Jurkat, Clone E6-1 (cell line): Measurements from ENCODE around the gene GIMAP5. TPM values are rescaled to one million over a fixed set of nuclear protein-coding genes. Genes with fewer than 3 reads are reported as not detected.

ENCODE experiments used
- DNase-seq: peaks from one replicate; pipeline ENCODE4 v3.0.0-alpha.2; 2011; ENCODE audit warnings: low read depth, low spot score
- H3K4me3 ChIP-seq: 2 replicates; pipeline ENCODE4 v1.5.1; 2011; ENCODE audit warnings: mild to moderate bottlenecking, low read length, control low read depth, moderate library complexity
- polyA plus RNA-seq: library from polyadenylated mRNA; unstranded; fragments of >200 nt; gene quantifications from one replicate; pipeline ENCODE4 v1.2.1, GENCODE V29; 2012; ENCODE audit warnings: missing spikeins; ENCODE audit not compliant: insufficient read length, insufficient read depth

GIMAP5 gene
- 54.4 TPM for polyA plus RNA-seq

DNA sequence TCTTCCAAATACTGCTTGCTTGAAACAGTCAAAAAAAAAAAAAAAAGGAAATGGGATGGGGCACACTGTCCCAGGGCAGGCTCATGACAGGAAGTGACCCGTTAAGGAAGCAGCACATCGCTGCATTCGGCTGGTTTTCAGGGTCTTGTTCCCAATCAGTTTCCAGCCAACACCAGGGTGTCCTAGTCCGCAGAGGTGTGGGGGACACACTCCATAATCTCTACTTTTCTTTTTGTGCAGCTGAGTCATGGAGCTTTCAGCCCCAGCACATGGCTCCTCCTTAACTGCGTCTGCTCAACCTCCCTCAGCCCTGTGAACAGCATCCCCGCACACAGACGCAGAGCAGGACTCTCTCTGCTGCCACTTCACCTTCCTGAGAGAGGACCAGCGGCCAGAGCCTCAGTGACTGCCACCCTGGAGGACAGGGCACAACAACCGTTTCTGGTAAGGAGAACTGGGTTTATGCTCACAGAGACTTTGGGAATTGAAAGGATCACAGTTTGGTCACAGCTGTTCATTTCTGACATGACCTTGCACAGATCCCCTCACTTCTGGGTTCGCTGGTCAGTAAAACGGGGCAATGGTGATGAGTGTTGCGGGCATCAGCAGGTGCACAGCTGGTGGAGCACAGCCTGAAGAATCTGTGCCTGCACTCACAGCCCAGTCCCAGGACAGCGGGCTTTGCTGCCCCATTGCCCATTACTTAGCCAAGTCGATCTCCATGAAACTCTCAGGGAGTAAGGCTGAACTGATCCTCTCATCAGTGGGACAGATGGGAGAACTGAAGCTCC lies at the start of gene GIMAP5:
GIMAP5 (plus strand) TSS at position 154 of the 791 bp plus-strand sequence. CDS start 3,467 bp downstream, outside the sequence.
- DNase-seq: no peak
- peak within 1 kb of the TSS; percentile 86 for H3K4me3 ChIP-seq

GRCh38 chr7:150688630-150689029 lies 48.6 kb upstream of the GIMAP5 start:
- H3K4me3 ChIP-seq: no peak overlapping the region
- DNase-seq: no peak

DNA sequence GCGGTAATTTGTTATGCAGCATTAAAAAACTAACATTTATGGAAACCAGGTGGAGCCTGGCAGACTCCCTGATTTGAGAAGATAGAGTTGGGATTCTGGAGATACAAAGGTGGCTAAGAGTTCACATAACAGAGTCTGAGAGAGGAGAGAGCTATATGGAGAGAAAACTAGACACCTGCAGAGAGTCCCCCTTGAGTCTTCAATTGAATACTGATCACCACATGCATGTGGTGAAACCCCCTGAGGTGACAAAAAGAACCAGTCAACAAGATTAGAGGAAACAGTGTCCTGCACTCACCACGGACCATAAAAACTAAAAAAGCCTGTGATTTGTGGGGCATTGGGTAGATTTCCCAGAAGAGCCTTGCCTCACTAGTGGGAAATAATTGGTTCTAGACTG lies 41.6 kb upstream of the GIMAP5 start:
- no peak for DNase-seq

DNA sequence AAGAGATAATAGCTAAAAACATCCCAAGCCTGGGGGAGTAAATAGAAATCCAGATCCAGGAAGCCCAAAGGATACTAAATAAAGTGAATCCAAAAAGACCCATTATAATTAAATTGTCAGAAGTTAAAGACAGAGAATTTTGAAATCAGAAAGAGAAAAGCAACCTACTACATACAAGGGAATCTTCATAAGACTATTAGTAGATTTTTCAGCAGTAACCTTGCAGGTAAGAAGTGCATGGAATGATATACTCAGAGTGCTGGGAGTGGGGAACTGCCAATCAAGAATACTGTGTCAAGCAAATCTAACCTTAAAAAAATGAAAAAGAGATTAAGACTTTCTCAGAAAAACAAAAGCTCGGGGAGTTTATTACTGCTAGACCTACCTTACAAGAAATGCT lies 34.0 kb upstream of the GIMAP5 start:
- no peak overlapping the region for H3K4me3 ChIP-seq
- no peak for DNase-seq

More for the DNA sequence above, 41.6 kb upstream of the GIMAP5 start:
- no peak overlapping the region for H3K4me3 ChIP-seq

DNA sequence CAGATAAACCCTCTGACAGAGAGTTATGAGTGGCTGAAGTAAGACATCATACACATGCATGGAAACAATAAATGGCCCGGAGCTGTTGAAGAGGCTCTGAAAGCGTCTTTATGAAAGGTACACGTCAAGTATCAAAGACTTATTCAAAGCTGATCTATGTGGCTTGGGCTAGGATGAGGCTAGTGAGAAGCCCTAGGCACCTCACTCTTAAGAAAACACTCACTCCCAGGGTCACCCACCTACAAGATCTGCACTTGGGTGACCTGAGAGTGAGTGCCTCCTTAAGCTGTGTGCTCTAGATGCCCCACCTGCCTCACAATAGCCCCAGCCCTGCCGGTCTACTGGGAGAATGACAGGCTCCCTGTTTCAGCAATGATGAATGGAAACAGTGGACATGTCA lies 21.9 kb upstream of the GIMAP5 start:
- no peak for DNase-seq
- no peak overlapping the region for H3K4me3 ChIP-seq

DNA sequence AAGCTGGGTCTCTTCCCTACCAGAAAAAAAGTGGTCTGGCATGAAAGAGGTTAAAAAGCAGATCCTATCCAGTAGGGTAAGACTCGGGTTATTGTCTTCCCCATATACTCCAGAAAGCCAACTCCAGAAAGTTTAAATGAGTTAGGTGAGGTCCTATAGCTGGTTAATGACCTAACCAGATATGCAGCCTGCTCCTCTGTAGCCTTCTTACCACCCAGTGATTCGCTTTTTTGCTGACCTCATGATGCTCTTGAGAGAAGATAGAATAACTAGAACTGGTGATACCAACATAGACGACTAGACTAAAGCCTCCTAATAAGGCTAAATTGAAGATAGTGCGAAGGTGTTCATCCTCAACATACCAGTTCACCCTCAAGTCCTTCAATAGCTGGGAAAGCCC lies 21.5 kb upstream of the GIMAP5 start:
- no peak for DNase-seq
- H3K4me3 ChIP-seq: peak overlapping the region; percentile 84

GRCh38 chr7:150716368-150716767 lies 20.9 kb upstream of the GIMAP5 start, which contains the start of gene GIMAP1:
TSS of gene GIMAP1 (plus strand) at chr7:150716613. CDS start at chr7:150719048, 2,435 bp downstream.
- H3K4me3 ChIP-seq: peak within 1 kb of the TSS; percentile 84
- peak; percentile 92 for DNase-seq

DNA sequence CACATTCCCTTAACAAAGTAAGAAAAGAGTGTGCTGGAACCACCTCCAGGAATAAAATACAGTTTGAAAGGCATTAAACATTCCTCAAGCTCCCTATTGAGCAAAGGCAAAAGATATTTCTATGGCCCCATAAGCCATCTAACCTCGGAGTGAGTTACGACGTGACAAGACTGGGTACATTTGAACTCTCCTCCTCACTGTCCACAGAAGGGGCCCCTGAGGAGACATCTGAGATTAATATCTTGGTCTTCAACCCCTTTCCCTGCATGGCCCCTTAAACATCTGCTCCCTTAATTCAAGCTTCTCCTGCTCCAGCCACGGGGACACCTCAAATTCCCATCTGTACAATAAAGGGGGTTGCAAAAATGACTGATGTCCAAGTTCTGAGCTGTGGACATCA lies 20.3 kb upstream of the GIMAP5 start:
- H3K4me3 ChIP-seq: peak overlapping the region; percentile 84
- DNase-seq: no peak

GRCh38 chr7:150717814-150718420 lies 19.3 kb upstream of the GIMAP5 start:
- peak overlapping the region; percentile 84 for H3K4me3 ChIP-seq

DNA sequence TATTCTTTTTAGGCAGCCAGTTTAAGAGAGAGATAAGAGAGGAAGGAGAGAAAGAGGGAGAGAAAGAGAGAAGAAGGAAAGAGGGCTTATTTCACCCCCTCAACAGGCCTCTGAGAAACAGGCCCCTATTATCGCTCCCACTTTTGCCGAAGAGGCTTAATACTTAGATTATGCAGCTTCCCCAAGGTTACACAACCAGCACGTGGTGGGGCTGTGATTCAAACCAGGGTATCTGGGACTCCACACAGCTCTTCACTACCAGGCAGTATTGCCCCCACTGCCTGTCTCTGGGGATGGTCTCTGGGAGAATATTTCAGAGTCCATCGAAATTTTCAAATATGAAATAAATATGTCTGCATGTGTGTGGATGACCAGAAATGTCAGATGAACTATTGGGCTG lies 17.8 kb upstream of the GIMAP5 start:
- no peak overlapping the region for H3K4me3 ChIP-seq
- no peak for DNase-seq

More at GRCh38 chr7:150717814-150718420, 19.3 kb upstream of the GIMAP5 start:
- no peak for DNase-seq

GRCh38 chr7:150719960-150720891 lies 17.0 kb upstream of the GIMAP5 start:
- H3K4me3 ChIP-seq: no peak overlapping the region
- DNase-seq: no peak

DNA sequence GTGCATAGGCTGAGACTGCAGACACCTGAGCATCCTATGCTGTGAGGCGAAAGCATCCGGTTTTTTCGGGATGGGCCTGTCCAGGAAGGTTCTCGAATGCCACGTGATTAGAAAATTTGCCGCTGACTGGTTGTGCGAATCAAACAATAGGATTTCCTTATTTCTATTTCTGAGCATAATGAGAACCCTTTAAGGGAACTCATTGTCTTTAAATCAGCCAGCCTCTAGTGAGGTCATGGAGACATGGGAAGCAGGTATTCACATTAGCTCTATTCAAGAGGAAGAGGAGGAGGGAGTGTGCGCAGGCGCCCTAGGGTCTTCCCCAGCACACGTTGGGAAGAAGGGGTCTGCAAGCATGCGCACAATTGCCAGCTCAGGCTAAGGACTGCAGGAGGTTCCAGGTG lies 15.2 kb upstream of the GIMAP5 start:
- H3K4me3 ChIP-seq: no peak overlapping the region

DNA sequence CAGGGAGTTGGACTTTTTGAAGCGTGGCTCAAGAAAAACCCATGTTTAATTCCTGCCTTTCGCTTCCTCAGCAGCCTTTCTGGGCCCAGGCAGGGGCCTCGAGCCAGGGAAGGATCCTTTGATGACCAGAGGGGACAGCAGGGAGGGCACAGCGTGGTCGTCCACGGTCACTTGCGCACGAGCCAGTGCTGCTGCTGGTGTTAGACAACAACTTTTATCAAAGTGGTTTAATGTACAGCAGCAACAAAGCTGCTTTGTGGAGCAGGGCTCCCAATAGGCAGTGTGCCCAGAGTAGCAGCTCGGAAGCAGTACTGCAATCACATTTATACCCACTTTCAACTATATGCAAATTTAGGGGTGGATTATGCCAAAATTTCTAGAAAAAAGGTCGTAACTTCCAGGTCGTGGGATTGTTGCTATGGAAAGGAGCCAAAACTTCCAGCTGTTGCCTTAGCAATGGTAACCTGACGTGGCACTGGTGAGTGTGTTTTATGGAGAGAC lies 14.7 kb upstream of the GIMAP5 start:
- H3K4me3 ChIP-seq: no peak overlapping the region
- no peak for DNase-seq

More for the DNA sequence above, 15.2 kb upstream of the GIMAP5 start:
- DNase-seq: no peak

- H3K4me3 ChIP-seq: no peak overlapping the region
- no peak for DNase-seq
Measured at GRCh38 chr7:150723467-150723866, 13.8 kb upstream of the GIMAP5 start.

DNA sequence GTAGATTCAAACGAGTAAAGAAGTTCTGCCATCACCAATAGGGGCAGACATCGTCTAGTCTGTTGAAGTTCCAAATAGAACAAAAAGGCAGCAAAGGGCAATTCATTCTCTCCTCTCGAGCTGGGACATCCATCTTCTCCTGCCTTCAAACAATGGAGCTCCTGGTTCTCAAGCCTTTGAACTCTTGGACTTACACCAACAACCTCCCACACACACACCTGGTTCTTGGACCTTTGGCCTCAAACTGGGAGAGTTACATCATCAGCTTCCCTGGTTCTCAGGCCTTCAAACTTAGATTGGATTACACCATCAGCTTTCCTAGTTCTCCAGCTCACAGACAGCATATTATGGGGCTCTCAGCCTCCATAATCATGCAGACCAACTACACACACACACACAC lies 9.8 kb upstream of the GIMAP5 start:
- no peak for DNase-seq
- no peak overlapping the region for H3K4me3 ChIP-seq

DNA sequence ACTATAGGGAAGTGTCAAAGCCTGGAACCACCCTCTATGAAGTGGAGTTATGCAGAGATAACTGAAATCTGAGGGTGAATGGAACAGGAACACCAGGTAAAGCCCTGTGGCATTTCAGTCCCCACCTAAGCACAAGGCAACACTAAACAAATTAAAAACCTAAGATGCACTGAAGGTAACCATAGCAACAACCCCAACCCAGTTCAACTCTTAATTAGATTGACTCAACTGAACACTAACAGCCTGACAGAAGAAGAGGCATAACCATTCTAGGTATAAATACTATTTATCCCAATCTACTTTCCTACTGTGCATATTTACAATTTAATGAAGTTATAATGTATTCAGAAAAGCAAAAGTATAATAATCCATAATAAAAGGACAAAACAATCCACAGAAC lies 9.2 kb upstream of the GIMAP5 start:
- H3K4me3 ChIP-seq: no peak overlapping the region
- DNase-seq: no peak

GRCh38 chr7:150728609-150729008 lies 8.6 kb upstream of the GIMAP5 start:
- no peak overlapping the region for H3K4me3 ChIP-seq

GRCh38 chr7:150731916-150732315 lies 5.3 kb upstream of the GIMAP5 start:
- H3K4me3 ChIP-seq: no peak overlapping the region
- DNase-seq: no peak

More at GRCh38 chr7:150728609-150729008, 8.6 kb upstream of the GIMAP5 start:
- DNase-seq: no peak

- H3K4me3 ChIP-seq: no peak overlapping the region
- no peak for DNase-seq
Measured at GRCh38 chr7:150732786-150733481, 4.3 kb upstream of the GIMAP5 start.
